SK-N-SH (cell line): ENCODE measurements around the gene WIPI1.
"Not testable (repeated sequence)": the region's sequence is repeated elsewhere in the genome, so short reads cannot be mapped to it uniquely, and the experiment has no call there.

Experiments used
- CHD2 ChIP-seq: fragments of 150-350 bp; IDR thresholded peaks from 2 replicates; pipeline ENCODE4 v1.6.1; 2018; ENCODE audit warnings: low read length; ENCODE audit not compliant: partially characterized antibody
- MXI1 ChIP-seq: IDR thresholded peaks from 2 replicates; pipeline ENCODE4 v1.6.1; 2012; ENCODE audit warnings: mild to moderate bottlenecking, low read depth, low read length, improper control_type of control experiment
- NFIC ChIP-seq: IDR thresholded peaks from 2 replicates; pipeline ENCODE4 v1.4.0; 2012; ENCODE audit warnings: borderline replicate concordance
- POLR2AphosphoS5 ChIP-seq: IDR thresholded peaks from 2 replicates; pipeline ENCODE4 v1.6.1; 2012; ENCODE audit warnings: low read depth, low read length
- RAD21 ChIP-seq: IDR thresholded peaks from 2 replicates; pipeline ENCODE4 v1.6.1; 2012; ENCODE audit warnings: mild to moderate bottlenecking, low read length
- RCOR1 ChIP-seq: fragments of 150-350 bp; IDR thresholded peaks from 2 replicates; pipeline ENCODE4 v1.6.1; 2017; ENCODE audit warnings: antibody characterized with exemption, low read length
- RFX5 ChIP-seq: IDR thresholded peaks from 2 replicates; pipeline ENCODE4 v1.6.1; 2012; ENCODE audit warnings: mild to moderate bottlenecking, improper control_type of control experiment, low read length
- TF ChIP-seq, protein P1 (sequence below): fragments of 200-600 bp; sonication (generic); IDR thresholded peaks from 2 replicates; pipeline ENCODE4 v1.6.1; 2017; ENCODE audit warnings: antibody characterized with exemption, mild to moderate bottlenecking, moderate library complexity
- TF ChIP-seq, protein P2 (sequence below): IDR thresholded peaks from 2 replicates; pipeline ENCODE4 v1.4.0; 2012; ENCODE audit warnings: low read depth, borderline replicate concordance
- TF ChIP-seq, protein P3 (sequence below): IDR thresholded peaks from 2 replicates; pipeline ENCODE4 v1.6.1; 2012; ENCODE audit warnings: mild to moderate bottlenecking, low read depth, low read length, moderate library complexity

DNA sequence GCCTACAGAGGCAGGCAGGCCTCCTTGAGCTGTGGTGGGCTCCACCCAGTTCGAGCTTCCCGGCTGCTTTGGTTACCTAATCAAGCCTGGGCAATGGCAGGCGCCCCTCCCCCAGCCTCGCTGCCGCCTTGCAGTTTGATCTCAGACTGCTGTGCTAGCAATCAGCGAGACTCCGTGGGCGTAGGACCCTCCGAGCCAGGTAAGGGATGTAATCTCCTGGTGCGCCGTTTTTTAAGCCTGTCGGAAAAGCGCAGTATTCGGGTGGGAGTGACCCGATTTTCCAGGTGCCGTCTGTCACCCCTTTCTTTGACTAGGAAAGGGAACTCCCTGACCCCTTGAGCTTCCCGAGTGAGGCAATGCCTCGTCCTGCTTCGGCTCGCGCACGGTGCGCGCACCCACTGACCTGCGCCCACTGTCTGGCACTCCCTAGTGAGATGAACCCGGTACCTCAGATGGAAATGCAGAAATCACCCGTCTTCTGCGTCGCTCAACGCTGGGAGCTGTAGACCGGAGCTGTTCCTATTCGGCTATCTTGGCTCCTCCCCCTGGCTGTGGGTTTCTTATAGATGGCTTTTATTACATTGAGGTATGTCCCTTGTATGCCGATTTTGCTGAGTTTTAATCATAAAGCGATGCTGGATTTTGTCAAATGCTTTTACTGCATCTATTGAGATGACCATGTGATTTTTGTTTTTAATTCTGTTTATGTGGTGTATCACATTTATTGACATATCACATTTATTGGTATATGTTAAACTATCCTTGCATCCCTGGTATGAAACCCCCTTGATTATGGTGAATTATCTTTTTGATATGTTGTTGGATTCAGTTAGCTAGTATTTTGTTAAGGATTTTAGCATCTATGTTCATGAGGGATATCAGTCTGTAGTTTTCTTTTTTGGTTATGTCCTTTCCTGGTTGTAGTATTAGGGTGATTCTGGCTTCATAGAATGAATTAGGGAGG is 43.4 kb downstream of the WIPI1 start:
- TF ChIP-seq, protein P1, sequence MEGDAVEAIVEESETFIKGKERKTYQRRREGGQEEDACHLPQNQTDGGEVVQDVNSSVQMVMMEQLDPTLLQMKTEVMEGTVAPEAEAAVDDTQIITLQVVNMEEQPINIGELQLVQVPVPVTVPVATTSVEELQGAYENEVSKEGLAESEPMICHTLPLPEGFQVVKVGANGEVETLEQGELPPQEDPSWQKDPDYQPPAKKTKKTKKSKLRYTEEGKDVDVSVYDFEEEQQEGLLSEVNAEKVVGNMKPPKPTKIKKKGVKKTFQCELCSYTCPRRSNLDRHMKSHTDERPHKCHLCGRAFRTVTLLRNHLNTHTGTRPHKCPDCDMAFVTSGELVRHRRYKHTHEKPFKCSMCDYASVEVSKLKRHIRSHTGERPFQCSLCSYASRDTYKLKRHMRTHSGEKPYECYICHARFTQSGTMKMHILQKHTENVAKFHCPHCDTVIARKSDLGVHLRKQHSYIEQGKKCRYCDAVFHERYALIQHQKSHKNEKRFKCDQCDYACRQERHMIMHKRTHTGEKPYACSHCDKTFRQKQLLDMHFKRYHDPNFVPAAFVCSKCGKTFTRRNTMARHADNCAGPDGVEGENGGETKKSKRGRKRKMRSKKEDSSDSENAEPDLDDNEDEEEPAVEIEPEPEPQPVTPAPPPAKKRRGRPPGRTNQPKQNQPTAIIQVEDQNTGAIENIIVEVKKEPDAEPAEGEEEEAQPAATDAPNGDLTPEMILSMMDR = not testable (repeated sequence)
- TF ChIP-seq, protein P2, sequence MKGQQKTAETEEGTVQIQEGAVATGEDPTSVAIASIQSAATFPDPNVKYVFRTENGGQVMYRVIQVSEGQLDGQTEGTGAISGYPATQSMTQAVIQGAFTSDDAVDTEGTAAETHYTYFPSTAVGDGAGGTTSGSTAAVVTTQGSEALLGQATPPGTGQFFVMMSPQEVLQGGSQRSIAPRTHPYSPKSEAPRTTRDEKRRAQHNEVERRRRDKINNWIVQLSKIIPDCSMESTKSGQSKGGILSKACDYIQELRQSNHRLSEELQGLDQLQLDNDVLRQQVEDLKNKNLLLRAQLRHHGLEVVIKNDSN = not testable (repeated sequence)
- not testable (repeated sequence) for TF ChIP-seq RCOR1, POLR2AphosphoS5, RFX5, CHD2, RAD21, NFIC, MXI1
- TF ChIP-seq, protein P3, sequence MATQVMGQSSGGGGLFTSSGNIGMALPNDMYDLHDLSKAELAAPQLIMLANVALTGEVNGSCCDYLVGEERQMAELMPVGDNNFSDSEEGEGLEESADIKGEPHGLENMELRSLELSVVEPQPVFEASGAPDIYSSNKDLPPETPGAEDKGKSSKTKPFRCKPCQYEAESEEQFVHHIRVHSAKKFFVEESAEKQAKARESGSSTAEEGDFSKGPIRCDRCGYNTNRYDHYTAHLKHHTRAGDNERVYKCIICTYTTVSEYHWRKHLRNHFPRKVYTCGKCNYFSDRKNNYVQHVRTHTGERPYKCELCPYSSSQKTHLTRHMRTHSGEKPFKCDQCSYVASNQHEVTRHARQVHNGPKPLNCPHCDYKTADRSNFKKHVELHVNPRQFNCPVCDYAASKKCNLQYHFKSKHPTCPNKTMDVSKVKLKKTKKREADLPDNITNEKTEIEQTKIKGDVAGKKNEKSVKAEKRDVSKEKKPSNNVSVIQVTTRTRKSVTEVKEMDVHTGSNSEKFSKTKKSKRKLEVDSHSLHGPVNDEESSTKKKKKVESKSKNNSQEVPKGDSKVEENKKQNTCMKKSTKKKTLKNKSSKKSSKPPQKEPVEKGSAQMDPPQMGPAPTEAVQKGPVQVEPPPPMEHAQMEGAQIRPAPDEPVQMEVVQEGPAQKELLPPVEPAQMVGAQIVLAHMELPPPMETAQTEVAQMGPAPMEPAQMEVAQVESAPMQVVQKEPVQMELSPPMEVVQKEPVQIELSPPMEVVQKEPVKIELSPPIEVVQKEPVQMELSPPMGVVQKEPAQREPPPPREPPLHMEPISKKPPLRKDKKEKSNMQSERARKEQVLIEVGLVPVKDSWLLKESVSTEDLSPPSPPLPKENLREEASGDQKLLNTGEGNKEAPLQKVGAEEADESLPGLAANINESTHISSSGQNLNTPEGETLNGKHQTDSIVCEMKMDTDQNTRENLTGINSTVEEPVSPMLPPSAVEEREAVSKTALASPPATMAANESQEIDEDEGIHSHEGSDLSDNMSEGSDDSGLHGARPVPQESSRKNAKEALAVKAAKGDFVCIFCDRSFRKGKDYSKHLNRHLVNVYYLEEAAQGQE = not testable (repeated sequence)
